ENCODE measurements around the gene DMBT1.

DNA sequence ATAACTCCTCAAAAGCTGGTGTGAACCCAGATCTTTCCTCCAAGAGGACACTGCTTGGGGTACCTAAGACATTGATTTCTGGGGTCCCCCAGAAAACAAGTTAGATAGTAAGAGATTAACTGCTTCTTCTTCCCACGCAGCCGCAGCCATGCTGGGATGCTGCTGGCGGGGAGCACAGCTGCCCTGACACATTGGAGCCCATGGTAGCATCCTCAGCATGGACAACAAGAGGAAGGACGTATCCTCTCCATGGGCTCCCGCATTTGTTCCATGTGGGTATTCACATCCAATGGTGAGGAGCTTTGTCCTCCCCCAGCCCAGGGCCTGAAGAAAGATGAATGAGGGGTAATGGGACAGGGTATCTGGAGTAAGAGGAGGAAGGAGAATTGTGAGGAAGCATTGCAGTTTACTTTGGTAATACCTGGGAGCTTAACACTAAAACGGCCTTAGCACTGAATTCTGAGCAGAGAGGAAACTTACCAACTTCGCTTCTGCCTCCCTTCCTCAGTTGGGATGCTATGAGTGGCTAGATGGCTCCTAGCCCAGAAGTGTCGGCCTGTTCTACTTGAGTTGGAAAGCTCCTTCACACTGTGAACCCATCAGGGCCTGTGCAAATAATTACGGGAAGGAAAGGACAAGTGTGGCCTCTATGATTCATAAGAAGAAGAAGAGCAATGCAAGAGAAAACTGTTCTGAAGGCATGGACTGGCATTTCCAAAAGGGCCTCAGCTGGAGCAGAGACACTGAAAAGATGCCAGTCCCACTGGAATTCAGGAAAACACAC lies 95.2 kb downstream of the DMBT1 start:
- TF ChIP-seq, protein P1, sequence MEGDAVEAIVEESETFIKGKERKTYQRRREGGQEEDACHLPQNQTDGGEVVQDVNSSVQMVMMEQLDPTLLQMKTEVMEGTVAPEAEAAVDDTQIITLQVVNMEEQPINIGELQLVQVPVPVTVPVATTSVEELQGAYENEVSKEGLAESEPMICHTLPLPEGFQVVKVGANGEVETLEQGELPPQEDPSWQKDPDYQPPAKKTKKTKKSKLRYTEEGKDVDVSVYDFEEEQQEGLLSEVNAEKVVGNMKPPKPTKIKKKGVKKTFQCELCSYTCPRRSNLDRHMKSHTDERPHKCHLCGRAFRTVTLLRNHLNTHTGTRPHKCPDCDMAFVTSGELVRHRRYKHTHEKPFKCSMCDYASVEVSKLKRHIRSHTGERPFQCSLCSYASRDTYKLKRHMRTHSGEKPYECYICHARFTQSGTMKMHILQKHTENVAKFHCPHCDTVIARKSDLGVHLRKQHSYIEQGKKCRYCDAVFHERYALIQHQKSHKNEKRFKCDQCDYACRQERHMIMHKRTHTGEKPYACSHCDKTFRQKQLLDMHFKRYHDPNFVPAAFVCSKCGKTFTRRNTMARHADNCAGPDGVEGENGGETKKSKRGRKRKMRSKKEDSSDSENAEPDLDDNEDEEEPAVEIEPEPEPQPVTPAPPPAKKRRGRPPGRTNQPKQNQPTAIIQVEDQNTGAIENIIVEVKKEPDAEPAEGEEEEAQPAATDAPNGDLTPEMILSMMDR (conservative IDR thresholded peaks at IDR 0.05; ENCODE audit: low read depth, low read length), result no peak
- TF ChIP-seq SMC3 (IDR thresholded peaks at IDR 0.05; ENCODE audit: low read depth, low read length), result no peak
- no peak for TF ChIP-seq POLR2A (IDR thresholded peaks at IDR 0.05; ENCODE audit: low read depth, low read length)
- no peak for TF ChIP-seq BHLHE40 (IDR thresholded peaks at IDR 0.05; ENCODE audit: low read depth, low read length)
- TF ChIP-seq CEBPB (IDR thresholded peaks at IDR 0.05; ENCODE audit: low read depth, low read length), result no peak
- TF ChIP-seq RFX5 (IDR thresholded peaks at IDR 0.05; ENCODE audit: low read depth, low read length), result no peak
- TF ChIP-seq, protein P2, sequence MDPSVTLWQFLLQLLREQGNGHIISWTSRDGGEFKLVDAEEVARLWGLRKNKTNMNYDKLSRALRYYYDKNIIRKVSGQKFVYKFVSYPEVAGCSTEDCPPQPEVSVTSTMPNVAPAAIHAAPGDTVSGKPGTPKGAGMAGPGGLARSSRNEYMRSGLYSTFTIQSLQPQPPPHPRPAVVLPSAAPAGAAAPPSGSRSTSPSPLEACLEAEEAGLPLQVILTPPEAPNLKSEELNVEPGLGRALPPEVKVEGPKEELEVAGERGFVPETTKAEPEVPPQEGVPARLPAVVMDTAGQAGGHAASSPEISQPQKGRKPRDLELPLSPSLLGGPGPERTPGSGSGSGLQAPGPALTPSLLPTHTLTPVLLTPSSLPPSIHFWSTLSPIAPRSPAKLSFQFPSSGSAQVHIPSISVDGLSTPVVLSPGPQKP (IDR thresholded peaks at IDR 0.05; ENCODE audit: borderline replicate concordance, low read depth, low read length), result no peak

Data from IMR-90 (cell line).